HG02763 (cell line): ENCODE data around the gene ERRFI1.
"Not testable (repeated sequence)": the region's sequence is repeated elsewhere in the genome, so short reads cannot be mapped to it uniquely, and the experiment has no call there.

Source experiments
- ATAC-seq: cut with Tn5 transposase; IDR thresholded peaks from one replicate; pipeline ENCODE4 v1.9.1; 2021; ENCODE audit warnings: mild to moderate bottlenecking, moderate library complexity; ENCODE audit not compliant: unreplicated experiment

Gene ERRFI1

DNA sequence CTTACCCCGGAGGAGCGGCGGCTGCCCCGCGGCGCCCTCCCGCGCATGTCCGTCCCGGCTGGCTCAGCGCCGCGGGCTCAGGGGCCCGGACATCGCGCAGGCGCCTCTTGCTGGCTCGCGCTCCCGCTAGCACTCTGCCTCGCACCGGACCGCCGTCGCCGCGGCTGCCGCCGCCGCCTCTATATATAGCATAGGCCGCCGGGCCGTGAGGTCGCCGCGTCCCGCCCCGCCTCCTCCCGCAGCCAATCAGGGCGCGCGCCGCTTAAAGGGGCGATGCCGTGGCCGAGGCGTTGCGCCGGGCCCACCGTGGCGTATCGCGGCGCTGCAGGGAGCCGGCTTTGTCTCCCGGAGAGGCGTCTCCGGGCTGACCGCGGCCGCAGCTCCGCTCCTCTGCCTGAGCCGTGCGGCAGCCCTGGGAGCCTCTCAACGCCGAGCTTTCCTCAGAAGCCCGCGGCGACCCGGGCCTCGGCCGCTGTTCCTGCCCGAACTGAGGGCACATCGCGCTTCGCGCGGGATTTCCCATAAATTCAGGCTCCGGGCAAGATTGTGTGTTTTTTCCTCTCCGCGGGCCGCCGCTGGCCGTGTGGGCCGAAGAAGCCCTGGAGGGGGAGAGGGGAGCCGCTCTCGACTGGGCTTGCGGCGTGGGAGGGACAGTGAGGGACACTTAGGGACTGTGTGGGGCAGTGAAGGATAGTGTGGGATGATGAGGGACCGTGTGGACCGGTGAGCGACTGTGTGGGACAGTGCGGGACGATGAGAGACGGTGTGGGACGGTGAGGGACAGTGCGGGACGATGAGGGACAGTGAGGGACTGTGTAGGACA, at the start of gene ERRFI1:
TSS of gene ERRFI1 (minus strand) at position 157 of the 823 bp plus-strand sequence. CDS start 10,690 bp downstream, outside the sequence.
- ATAC-seq, result peak; percentile 79

- no peak for ATAC-seq
These were observed 49.5 kb upstream of the ERRFI1 start for GRCh38 chr1:8075511-8076051.

DNA sequence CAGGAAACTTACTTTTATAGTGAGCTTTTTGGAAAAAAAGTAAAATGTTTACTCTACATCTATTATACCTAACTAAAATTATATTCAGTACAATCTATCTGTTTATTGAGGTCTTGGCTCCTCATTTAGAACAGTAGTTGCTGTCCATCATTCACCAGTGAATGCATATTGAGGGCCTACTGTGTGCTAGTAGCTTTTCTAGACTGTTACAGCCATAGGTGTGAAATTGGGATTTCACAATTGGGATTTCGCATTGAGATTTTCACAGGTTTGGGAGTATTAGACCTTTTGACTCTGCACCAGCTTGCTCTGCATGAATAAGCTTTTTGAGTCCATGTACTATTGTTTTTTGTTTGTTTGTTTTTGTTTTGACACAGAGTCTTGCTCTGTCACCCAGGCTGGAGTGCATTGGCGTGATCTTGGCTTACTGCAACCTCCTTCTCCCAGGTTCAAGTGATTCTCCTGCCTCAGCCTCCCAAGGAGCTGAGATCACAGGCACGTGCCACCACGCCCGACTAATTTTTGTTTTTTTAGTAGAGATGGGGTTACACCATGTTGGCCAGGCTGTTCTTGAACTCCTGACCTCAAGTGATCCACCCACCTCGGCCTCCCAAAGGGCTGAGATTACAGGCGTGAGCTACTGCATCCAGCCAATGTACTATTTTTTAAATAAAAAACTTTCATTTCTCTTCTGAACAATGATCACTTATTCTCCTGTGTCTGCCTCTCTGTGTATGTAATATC, 47.2 kb upstream of the ERRFI1 start:
- no peak for ATAC-seq

DNA sequence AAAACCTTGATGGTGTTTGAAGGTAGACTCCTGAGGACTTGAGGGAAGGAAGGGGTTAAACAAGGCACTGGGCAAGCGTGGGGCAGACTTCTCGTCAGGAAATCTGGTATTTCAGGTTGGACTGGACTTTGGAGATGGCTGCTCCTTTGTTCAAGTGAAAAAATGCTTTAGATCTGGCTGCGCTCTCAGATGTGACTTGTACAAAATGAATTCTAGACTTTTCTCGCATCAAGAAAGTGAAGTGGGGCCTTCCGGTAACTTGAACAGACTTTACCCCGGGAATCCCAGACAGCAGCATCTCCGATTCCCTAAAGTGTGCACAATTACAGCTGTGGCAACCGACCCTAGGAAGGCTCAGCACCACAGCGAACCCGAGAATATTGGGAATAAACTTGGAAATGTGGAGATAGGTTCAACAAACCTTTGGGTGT, 44.3 kb upstream of the ERRFI1 start:
- no peak for ATAC-seq

DNA sequence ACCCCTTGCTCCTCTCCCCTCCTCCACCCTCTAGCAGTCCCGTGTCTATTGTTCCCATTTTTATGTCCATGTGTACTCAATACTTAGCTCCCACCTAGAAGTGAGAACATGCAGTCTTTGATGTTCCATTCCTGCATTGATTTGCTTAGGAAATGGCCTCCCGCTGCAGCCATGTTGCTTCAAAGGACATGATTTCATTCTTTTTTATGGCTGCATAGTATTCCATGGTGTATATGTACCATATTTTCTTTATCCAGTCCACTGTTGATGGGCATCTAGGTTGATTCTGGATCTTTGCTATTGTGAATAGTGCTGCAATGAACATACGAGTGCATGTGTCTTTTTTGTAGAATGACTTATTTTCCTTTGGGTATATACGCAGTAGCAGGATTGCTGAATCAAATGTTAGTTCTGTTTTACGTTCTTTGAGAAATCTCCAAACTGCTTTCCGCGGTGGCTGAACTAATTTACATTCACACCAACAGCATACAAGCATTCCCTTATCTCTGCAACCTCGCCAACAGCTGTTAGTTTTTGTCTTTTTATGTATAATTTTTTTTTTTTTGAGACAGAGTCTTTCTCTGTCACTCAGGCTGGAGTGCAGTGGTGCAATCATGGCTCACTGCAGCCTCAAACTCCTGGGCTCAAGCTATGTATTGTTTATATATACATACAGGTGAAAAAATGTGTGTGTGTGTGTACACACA, 43.7 kb upstream of the ERRFI1 start:
- not testable (repeated sequence) for ATAC-seq

- ATAC-seq, result no peak
These were observed 39.3 kb upstream of the ERRFI1 start for GRCh38 chr1:8065369-8065768.

- ATAC-seq, result no peak
These were observed 37.4 kb upstream of the ERRFI1 start for GRCh38 chr1:8063298-8064036.

DNA sequence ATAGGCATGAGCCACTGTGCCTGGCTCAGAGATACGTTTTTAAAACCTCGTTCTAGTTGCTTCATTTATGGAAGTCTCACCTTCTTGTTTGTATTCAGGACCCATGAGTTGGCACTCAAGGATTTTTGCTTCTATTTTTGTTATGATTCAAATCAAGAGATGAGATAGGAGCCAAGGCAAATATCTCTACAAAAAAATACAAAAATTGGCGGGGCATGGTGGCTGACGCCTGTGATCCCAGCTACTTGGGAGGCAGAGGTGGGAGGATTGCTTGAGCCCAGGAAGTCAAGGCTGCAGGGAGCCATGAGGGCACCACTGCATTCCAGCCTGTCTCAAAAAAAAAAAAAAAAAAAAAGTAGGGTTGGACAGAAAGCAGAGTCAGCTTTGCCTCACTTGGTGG, 36.8 kb upstream of the ERRFI1 start:
- no peak for ATAC-seq

GRCh38 chr1:8061673-8062386, 35.7 kb upstream of the ERRFI1 start:
- no peak for ATAC-seq

GRCh38 chr1:8061210-8061609, 35.1 kb upstream of the ERRFI1 start:
- no peak for ATAC-seq

DNA sequence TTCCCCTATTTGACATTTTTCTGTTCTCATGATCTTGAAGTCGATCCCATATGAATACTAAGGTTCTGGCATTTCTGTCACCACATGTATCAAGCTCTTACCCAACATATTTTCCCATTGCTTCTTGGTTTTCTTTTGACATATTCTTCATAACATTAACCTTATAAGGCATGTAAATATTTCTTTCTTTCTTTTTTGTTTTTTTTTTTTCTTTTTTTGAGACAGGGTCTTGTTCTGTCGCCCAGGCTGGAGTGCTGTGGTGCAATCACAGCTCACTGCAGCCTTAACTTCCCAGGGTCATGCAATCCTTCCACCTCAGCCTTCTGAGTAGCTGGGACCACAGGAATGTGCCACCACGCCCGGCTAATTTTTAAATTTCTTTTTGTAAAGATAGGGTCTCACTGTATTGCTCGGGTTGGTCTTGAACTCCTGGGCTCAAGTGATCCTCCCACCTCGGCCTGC, 33.1 kb upstream of the ERRFI1 start:
- no peak for ATAC-seq

DNA sequence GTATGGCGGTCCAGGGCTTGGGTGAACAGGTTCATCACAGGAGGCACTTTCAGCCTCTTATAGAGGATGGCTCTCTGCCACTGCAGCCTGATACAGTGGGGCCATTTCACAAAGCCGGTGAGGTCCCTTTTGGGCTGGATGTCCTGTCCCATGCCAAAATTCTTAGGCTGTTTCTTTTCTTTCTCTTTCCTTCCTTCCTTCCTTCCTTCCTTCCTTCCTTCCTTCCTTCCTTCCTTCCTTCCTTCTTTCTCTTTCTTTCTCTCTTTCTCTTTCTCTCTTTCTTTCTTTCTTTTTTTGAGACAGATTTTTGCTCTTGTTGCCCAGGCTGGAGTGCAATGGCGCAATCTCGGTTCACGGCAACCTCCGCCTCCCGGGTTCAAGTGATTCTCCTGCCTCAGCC, 31.7 kb upstream of the ERRFI1 start:
- not testable (repeated sequence) for ATAC-seq

DNA sequence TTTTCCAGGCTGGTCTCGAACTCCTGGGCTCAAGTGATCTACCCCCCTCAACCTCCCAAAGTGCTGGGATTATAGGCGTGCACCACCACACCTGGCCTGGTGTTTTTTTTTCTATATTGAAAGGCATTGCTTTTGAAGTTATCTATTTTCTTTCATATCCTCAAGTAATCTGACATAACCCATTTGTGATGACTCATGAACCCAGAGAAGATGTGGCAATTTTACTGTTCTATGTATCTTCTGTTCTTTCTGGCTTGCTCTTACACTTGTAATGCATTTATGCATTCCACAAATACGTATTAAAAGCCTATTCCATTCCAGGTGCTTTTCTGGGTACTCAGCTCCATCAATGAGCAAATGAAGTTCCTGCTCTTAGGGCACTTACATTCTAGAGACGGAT, 29.9 kb upstream of the ERRFI1 start:
- no peak for ATAC-seq

DNA sequence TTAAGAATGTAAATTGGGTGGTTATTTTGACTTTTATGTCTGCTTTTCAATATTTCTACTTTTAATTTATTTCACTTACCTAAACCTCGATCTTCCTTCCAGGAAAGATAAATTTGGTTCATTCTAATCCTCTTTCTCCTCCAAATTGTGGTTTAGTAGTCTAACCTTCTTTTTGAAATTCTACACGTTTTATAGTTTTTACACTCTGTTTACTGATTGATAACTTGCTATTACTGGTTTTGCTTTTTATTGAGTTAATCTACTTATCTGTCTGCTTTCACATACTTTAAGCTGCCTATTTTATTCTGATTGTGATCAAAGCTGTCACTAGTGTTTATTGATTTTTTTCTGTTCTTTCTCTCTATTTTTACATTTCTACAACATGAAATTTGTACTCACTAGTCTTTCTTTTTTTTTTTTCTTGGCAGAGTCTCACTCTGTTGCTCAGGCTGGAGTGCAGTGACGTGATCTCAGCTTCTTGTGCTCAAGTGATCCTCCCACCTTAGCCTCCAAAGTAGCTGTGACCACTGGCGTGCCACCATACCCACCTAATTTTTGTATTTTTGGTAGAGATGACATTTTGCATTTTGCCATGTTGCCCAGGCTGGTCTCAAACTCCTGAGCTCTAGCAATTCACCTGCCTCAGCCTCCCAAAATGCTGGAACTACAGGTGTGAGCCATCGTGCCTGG, 27.9 kb upstream of the ERRFI1 start:
- ATAC-seq, result no peak

- no peak for ATAC-seq
These were observed 25.5 kb upstream of the ERRFI1 start for GRCh38 chr1:8051650-8052049.

GRCh38 chr1:8049229-8049628, 23.1 kb upstream of the ERRFI1 start:
- ATAC-seq, result not testable (repeated sequence)

GRCh38 chr1:8047686-8048445, 21.8 kb upstream of the ERRFI1 start:
- no peak for ATAC-seq

DNA sequence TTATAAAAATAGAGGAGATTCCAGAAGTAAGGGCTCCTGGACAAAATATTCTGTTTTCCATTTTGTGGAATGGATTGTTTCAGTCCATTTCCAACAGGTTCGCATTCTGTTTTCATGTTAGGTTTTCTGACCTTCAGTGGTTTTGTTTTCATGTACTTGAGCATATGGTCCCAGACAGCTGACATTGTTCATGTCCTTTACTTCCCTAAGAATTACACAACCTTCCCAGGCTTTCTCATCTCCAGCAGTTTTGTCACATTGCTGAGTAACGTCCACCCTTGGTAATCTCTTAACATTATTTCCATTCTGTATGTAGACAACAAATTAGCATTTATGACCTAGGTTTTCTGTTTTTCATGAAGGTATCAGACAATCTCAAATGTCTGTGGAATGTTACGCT, 21.0 kb upstream of the ERRFI1 start:
- ATAC-seq, result no peak
